ENCODE measurements around the gene FBXL15.

Gene FBXL15

GRCh38 chr10:102409604-102410428 is 10.8 kb upstream of the FBXL15 start:
- DNase-seq (ENCODE audit: low read depth, low spot score): no peak

- DNase-seq (ENCODE audit: low read depth, low spot score): no peak
These were observed 10.1 kb upstream of the FBXL15 start for GRCh38 chr10:102410429-102411073.

- DNase-seq (ENCODE audit: low read depth, low spot score): no peak
These were observed 9.0 kb upstream of the FBXL15 start for GRCh38 chr10:102411341-102412255.

GRCh38 chr10:102412293-102412692 is 8.3 kb upstream of the FBXL15 start:
- no peak for DNase-seq (ENCODE audit: low read depth, low spot score)

- DNase-seq (ENCODE audit: low read depth, low spot score): no peak
These were observed 7.5 kb upstream of the FBXL15 start for GRCh38 chr10:102413053-102413705.

GRCh38 chr10:102413806-102414561 is 6.7 kb upstream of the FBXL15 start:
- no peak for DNase-seq (ENCODE audit: low read depth, low spot score)

GRCh38 chr10:102414749-102415148 is 5.9 kb upstream of the FBXL15 start:
- no peak for DNase-seq (ENCODE audit: low read depth, low spot score)

- no peak for DNase-seq (ENCODE audit: low read depth, low spot score)
These were observed 4.4 kb upstream of the FBXL15 start for GRCh38 chr10:102416283-102416682.

GRCh38 chr10:102416695-102417094 is 3.9 kb upstream of the FBXL15 start:
- DNase-seq (ENCODE audit: low read depth, low spot score): no peak

- no peak for DNase-seq (ENCODE audit: low read depth, low spot score)
These were observed 1.9 kb upstream of the FBXL15 start, which contains the start of gene PSD for GRCh38 chr10:102418622-102419268. TSS of gene PSD (minus strand) at chr10:102418785. CDS start at chr10:102417038, 1,747 bp downstream.

GRCh38 chr10:102419269-102420180 is 1.1 kb upstream of the FBXL15 start:
- DNase-seq (ENCODE audit: low read depth, low spot score): no peak

- DNase-seq (ENCODE audit: low read depth, low spot score): no peak
These were observed 389 bp upstream of the FBXL15 start for GRCh38 chr10:102420181-102420713.

- no peak for DNase-seq (ENCODE audit: low read depth, low spot score)
These were observed 796 bp downstream of the FBXL15 start for GRCh38 chr10:102421507-102421756.

GRCh38 chr10:102421757-102422512 is 1.3 kb downstream of the FBXL15 start:
- no peak for DNase-seq (ENCODE audit: low read depth, low spot score)

GRCh38 chr10:102422545-102423129 is 2.0 kb downstream of the FBXL15 start:
- DNase-seq (ENCODE audit: low read depth, low spot score): no peak

- no peak for DNase-seq (ENCODE audit: low read depth, low spot score)
These were observed 2.8 kb downstream of the FBXL15 start for GRCh38 chr10:102423372-102423968.

- DNase-seq (ENCODE audit: low read depth, low spot score): no peak
These were observed 3.5 kb downstream of the FBXL15 start for GRCh38 chr10:102424145-102424544.

- no peak for DNase-seq (ENCODE audit: low read depth, low spot score)
These were observed 4.3 kb downstream of the FBXL15 start for GRCh38 chr10:102424916-102425315.

Data from smooth muscle cell of the brain vasculature (primary cell).